NCI-H128 (cell line): ENCODE results near the gene POFUT1.

Source experiments
- DNase-seq: peaks from one replicate; lab custom pipeline; 2025; ENCODE audit not compliant: unreplicated experiment; lab: John Stamatoyannopoulos, UW

Gene POFUT1

GRCh38 chr20:32205843-32206759 lies 1.6 kb upstream of the POFUT1 start:
- DNase-seq, result no peak

DNA sequence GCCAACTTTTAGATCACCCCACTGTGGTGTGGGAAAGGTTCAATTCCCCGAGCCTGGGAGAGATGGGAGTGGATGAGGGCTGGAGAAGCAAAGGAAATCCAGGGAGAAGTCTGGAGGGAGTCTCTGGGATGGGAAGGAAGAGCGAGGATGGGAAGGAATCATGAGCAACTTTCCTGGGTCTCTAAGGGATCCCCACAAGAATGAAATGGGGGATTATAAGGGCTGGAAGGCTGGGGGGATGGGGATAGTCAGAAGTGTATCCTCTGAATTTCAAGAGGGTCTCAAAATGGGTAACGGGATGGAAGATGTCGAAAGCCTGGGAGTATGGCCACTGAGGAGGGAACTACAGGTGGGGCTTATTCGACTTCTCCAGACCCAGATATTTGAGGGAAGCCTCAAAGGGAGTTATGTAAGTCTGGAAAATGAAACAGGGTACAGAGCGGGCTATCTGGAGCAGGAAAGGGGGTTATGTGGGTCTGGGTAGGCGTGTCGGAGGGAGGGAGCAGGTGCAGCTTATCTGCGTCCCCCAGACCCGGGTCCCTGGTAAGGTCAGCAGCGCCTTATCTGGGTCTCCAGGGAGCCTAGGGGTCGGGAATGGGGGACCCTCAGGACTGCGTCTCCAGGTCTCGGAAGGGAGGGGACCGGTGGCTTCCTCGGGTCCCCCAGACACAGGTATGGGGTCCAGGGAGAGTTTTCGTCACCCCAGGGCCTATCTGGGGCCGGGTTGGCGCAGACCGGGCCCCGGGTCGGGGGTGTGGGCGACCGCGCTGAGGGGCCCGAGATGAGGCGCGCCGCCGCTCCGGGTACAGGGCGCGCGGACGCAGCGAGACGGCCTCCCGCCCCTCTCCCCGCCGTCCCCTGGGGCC lies 687 bp upstream of the POFUT1 start:
- no peak for DNase-seq

DNA sequence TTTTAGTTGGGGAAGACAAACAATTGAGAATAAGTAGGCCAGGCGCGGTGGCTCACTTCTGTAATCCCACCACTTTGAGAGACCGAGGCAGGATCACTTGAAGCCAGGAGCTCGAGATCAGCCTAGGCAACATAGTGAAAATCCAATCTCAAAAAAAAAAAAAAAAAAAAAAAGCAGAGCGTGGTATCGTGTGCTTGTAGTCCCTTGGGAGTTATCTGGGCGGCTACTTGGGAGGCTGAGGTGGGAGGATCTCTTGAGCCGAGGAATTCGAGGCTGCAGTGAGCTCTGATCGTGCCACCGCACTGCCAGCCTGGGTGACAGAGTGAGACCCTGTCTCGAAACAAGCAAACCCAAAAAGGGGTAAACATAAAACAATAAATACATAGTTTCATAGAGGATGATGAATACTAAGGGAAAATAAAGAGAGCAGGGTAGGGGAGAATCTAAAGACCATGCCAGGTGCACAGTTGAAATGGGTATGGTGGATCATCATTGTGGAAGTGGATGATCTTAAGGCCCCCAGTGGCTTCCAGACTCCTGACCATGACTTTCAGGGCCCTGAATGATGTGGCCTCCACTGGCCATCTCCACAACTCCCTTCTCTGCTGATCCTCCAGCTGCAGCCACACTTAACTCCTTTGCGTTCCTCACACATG lies 947 bp downstream of the POFUT1 start:
- no peak for DNase-seq

DNA sequence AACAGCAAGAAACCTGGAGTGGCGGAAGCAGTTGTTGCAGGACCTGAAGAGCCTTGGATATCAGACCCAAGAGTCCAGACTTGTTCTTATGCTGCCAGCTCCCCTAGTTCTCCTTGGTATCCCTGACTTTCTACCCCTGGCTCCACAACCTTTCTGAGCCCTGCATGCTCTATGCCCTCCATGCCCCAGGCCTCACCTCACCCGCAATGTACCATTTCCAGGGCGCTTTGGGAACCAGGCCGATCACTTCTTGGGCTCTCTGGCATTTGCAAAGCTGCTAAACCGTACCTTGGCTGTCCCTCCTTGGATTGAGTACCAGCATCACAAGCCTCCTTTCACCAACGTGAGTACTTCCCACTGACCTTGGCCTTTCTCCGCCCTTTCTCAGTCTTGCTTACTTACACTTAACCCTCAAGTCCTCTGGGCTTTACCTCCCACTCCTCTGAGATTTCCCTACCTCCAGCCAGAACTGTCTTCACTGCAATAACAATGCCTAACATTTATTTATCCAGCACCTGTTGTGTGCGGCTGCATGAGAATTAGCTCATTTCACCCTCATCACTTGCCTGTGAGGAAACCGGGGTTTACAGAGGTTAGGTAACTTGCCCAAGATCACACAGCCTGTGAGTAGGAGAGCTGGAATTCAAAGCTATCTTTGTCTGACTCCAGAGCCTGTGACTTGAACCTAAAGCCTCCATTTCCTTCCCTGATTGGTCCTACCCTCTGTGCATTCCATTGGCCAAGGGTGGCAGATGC lies 2.3 kb downstream of the POFUT1 start:
- DNase-seq, result no peak

DNA sequence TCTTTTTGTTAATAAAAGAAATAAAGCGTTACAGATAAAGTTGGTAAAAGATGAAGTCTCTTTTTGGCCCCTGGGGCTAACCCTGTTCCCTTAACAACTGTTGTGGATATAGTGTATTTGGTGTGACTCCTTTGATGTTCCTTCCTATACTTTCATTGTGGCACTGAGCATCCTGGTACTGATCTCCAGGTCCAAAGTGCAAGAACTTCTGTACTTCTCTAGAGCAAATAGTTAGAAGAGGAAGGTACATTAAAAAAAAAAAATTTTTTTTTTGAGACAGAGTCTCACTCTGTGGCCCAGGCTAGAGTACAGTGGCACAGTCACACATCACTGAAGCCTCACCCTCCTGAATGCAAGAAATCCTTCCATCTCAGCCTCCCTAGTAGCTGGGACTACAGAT lies 6.2 kb downstream of the POFUT1 start:
- DNase-seq, result no peak

DNA sequence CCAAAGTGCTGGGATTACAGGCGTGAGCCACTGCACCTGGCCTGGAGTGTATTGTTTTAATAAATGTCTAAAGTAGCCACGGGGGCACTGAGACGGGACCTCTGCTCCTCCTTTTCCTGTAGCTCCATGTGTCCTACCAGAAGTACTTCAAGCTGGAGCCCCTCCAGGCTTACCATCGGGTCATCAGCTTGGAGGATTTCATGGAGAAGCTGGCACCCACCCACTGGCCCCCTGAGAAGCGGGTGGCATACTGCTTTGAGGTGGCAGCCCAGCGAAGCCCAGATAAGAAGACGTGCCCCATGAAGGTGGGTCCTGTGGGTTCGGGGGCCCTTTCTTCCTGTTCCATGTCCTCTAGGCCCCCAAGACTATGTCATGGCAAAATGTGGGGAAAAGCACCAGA lies 7.5 kb downstream of the POFUT1 start:
- no peak for DNase-seq

- DNase-seq, result no peak
These were observed 8.0 kb downstream of the POFUT1 start for GRCh38 chr20:32215729-32216128.

- no peak for DNase-seq
These were observed 8.8 kb downstream of the POFUT1 start for GRCh38 chr20:32216179-32217142.

DNA sequence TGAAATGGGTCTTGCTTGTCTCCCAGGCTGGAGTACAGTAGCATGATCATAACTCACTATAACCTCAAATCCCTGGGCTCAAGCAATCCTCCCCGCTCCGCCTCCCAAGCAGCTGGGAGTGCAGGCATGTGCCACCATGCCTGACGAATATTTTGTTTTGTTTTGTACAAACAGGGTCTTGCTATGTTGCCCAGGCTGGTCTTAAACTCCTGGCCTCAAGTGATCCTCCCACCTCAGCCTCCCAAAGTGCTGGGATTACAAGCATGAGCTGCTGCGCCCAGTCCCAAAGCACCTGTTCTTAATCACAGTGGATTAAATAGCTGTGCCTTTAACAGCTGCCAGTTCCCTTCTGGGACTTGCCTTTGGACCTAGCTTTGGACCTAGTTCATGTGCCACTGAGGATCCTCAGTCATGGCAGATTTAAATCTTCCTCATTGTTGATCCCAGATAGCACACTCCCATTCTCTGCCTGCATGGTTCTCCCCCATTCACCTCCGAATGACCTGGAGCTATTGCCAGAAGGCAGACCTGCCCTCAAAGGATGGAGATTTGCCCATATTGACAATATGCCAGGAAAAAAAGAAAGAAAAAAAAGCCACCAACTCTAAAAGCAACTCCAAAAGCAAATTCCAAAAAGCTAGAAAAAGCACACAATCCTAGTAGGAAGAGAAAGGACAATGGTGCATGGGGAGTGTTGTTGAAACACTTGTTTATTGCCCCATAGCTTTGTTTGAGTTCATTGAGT lies 10.6 kb downstream of the POFUT1 start:
- DNase-seq, result no peak

DNA sequence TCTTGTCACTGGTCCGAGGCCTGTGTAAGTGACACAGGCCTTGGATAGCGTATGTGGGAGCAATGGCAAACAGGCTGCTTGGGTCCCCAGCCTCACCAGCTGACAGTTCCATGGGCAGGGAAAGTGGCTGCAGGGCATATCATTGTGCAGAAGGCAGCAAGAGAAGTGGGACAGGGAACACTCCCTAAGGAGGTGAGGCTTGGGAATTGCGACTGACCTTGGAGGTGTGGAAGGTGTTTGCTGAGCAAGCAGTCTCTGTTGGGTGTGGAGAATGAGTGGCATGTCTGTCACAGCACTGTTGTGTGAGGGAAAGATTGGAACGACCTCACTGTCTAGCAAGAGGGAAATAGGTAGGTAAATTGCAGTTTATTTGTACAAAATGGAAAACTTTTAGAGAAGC lies 16.8 kb downstream of the POFUT1 start:
- no peak for DNase-seq

DNA sequence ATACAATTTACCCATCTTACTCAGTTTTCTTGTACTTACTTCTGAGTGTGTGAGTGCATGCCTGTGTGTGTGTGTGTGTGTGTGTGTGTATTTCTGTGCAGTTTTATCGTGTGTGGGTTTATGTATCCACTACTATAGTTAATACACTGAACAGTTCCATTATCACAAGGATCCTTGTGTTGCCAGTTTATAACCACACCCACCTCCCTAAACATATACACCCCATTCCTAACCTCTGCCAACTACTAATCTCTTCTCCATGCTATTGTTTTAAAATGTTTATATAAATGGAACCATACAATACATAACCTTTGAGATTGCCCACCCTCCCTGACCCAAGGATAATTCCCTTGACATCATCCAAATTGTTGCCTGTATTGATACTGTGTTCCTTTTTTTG lies 18.7 kb downstream of the POFUT1 start:
- no peak for DNase-seq

- DNase-seq, result no peak
These were observed 19.6 kb downstream of the POFUT1 start for GRCh38 chr20:32227306-32227705.

DNA sequence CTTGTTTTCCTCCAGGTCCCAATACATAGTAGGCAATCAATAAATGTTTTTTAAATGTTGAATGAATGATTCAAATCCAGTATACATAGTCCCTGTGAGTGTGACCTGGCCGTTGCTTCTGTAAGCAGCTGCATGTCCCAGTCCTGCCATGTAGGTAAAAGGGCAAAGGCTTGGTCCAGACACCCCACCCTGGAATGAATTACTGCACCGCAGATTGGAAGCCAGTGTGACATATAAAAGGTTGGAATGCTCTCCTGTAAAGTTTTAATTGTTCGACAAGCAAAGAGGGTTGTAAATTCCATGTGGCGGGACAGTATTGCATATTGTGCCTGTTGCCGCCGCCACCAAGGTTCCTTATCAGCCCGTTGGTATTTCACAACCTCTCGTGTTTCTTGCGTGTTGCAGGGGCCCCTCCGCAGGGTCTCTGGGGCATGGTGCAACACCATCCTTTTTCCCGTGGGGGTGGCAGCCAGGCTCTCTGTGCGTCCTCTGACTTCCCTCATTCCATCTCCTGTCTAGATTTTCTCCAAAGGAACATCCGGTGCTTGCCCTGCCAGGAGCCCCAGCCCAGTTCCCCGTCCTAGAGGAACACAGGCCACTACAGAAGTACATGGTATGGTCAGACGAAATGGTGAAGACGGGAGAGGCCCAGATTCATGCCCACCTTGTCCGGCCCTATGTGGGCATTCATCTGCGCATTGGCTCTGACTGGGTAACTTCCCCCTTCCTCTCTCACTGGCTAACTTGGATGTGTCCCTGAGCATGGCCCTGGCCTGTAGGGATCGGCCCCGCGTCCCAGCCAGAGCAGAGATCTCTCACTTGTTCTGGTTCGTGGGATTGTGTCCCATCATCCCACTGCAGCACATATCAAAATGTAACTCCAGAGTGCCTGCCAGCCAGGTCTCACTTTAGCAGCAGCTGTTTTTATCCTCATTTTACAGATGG lies 20.3 kb downstream of the POFUT1 start:
- DNase-seq, result no peak

- no peak for DNase-seq
These were observed 21.6 kb downstream of the POFUT1 start for GRCh38 chr20:32229251-32229747.

DNA sequence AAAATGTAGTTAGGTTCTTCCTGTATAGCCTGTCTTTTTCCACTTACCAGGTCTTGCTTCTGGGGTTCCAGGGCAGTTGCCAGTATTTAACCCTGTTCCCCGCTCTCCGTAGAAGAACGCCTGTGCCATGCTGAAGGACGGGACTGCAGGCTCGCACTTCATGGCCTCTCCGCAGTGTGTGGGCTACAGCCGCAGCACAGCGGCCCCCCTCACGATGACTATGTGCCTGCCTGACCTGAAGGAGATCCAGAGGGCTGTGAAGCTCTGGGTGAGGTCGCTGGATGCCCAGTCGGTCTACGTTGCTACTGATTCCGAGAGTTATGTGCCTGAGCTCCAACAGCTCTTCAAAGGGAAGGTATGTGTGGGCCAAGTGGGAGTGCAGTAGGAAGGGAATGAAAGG lies 23.0 kb downstream of the POFUT1 start:
- no peak for DNase-seq

GRCh38 chr20:32231245-32231644 lies 23.6 kb downstream of the POFUT1 start:
- no peak for DNase-seq

GRCh38 chr20:32231847-32232246 lies 24.2 kb downstream of the POFUT1 start:
- DNase-seq, result no peak
